Ecto neural progenitor cell (in vitro differentiated cells): ENCODE data around the gene B3GAT3.
A peak's percentile ranks its signal among the peaks of the same experiment; 100 is the strongest.
"Not testable (repeated sequence)": the region's sequence is repeated elsewhere in the genome, so short reads cannot be mapped to it uniquely, and the experiment has no call there.

Experiments used
- DNase-seq: peaks from one replicate; pipeline ENCODE4 v3.0.0-alpha.2; 2018; ENCODE audit warnings: low spot score

B3GAT3 gene

DNA sequence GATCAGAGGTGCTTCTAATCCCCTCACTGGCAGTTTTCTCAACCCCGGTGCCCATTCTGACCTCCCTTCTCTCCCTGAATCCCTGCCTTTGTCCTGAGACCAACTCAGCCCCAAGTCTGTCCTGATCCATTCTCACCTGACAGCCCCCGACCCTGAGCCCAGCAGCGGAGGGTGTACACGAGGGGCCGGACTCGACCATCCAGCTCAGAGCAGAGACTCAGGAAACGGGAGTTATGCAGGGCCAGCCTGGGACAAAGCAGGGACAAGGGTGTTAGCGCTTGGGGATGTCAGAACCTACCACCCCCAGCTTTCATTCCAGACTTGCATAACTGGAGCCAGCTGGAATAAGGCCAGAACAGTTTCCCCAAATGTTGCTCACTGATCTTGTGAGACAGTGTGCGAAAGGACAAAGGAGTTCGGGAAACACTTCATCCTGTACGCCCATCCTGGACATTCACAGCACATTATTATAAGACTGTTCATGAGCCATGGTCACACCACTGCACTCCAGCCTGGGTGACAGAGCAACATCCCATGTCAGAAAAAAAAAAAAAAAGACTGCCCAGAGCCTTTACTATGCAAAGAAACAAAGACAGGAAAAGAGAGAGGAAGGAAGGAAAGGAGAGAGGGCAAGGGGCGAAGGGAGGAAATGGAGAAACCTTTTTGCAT is 44.6 kb downstream of the B3GAT3 start:
- no peak for DNase-seq

DNA sequence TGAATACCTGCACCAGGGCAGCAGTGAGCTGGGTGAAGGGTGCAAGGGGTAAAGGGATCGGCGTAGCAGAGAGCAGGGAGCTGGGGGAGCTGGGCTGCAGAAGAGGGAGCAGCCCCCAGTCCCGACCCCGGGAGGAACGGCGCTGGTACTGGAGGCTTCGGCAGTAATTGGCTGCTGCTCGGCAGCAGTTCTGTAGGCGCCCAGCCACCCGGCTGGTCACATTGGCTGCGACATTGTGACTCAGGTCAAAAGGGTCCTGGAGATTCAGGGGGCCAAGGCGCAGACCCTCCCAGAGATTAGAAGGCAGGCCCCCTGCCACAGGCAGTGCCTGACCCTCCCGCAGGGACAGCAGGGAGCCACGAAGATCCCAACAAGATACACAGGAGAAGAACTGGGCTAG is 45.9 kb downstream of the B3GAT3 start:
- DNase-seq, result no peak

DNA sequence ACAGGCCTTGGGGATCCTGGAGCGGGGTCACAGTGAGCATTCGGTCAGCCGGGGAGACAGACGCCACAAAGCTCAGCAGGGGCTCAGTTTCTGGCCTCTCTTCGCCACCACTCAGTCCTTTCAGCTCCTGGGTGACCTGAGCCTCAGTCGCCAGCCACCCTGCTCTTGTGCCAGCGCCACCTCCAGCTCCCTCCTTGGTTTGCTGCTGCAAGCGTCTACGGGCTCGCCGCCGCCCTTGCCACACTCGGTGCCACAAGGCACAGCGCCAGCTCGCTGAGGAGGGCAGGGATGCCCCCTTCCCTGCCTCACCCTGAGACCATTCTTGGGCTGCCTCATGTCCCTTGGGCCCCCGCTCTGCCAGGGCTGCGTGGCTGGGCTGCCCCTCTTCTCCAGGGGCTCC is 46.6 kb downstream of the B3GAT3 start:
- no peak for DNase-seq

DNA sequence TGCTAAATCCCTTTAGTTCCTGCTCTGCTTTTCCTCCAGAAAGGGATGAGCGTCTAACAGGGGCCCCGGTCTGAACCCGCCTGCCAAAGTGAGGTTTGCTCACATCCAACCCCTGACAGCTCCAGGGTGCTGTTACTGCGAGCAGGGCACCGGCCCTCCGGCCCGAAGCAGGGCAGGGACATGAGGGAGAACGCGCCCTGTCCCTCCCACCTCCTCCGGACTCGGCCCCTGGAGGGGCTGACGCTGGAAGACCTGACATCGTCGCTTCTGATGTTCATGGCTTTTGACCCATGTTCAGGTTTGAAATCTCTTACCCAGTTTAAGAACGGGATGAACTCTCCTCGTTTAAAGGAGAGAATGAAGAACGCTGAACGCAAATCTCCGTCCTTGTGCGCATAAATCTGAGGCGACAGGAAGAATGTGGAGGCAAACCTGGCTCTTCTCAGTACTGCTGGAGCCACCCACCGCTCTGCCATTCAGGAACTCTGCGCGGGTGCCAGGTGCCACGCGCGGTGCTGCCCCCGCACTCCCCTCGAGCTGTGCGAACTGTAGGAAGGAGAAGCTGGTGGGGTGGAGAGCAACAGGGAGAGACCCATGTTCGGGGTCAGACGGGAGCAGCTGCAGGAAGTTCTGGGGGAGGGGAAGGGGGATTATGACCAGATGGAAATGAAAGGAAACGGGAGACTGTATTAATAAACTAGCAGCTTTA is 47.3 kb downstream of the B3GAT3 start:
- no peak for DNase-seq

DNA sequence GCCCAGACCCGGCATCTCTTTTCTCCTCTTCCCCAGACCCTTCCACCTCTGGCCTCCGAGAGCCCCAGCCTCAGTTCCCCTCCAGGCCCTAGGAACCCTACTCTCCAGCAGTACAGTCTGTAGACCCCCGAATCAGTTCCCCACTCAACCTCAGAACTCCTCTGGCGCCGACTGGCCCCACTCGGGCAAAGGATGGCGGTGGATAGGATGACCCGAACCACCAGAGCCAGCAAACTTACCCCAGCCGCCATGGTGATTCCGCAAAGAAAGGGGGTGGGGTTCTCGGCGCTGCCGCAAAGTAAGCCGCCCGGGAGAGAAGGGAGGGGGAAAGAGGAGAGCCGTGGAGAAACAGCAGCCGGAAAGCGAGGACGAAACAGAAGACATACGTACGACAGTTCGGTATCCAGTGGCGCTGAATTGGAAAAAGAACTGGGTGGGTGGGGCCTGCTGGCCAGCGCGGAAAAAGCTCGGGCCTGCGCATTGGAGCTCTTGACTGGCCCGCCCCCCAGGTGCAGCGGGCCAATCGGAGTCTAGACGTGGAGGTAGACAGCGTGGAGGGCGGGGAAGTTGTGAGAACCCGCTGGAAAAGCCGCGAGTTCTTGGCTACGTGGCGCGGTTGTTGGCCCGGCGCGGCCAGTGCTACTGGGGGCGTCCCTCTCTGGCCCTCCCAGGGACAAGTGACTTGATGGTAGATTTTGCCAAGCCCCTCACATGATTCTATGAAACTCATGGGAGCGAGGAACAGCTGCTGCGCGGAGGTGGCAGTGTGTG is 48.0 kb downstream of the B3GAT3 start, which contains the start of gene EEF1G:
Gene EEF1G, minus strand, starts transcription at position 300 of the 771 bp plus-strand sequence. Its CDS starts 49 bp downstream, at position 251.
- peak; percentile 98 for DNase-seq

DNA sequence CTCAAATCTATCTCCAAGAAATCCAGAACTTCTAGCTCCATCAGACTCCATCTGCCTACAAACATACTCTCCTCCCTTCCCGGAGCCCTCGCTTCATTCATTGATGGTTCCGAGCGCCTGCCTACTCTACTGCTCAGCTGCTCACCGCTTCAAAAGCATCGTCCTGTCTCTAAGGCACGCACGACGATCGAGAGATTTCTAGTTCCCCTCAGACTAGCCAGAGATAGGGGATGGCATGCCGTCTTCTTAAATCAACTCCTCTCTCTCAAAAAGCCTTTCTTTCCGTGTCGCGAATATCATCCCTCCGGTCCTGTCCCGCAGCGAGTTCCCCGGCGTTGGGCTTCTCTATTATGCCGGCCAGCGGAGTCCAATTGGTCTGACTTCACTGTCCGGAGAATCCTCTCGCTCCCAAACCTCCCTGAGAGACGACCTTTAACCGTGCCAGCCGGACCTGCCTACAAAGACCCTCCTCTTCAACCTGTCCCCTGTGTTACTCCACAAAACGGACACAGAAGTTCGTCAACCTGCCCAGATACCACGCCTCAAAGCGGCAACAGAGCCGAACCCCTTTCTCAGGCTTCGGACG is 48.7 kb downstream of the B3GAT3 start:
- DNase-seq, result no peak

DNA sequence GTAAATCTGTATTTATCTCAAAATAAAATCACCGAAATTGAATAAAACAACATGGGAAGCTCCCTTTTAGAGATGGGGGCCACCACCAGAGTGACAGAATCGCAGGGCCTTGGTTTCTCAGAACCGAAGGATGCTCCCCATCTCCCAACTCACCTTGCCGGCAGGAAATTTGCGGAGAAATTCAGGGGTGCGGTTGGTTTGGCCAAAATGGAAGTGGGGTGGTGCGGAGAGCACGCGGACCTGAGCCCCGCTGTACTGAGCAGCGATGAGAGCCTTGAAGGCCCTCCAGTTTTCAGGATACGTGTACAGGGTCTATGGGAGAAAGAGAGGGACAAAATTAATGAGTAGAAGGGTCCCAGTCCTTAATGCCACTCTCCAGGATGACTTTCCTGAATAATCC is 49.4 kb downstream of the B3GAT3 start:
- DNase-seq, result no peak

DNA sequence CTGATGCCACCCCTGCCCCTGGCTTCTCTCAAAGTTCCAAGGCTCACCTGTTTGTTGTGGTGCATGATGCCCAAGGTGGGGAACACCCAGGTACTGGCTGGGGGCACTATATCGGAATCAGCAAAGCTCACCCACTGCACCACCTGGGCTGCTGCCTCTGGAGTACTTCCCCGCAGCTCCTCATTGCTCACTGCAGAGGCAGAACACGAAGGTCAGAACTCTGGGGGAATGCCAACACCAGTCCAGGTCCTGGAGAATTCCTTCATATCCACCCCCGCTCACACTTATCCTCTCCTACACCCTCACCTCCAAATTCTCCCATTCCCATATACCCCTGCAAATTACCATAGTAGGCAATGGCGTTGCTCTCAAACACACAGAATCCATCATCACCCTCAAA is 50.3 kb downstream of the B3GAT3 start:
- DNase-seq, result not testable (repeated sequence)

DNA sequence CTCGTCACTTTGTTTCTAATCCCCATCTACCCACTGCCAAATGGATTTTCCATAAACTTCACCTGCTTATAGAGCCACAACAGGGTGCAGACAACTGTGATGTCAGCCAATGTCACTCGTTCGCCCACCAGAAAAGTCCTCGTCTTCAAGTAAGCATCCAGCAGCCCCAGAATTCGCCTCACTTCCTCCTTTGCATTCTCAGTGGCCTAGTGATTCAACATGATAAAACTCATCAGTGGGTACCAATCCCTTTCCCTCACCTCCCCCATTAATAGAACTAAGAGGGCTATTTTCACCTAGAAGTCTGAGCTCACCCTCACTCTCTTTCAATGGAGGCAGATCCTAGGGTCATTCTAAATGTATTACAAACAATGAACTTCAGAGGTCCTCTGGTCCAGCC is 50.9 kb downstream of the B3GAT3 start:
- DNase-seq, result not testable (repeated sequence)

DNA sequence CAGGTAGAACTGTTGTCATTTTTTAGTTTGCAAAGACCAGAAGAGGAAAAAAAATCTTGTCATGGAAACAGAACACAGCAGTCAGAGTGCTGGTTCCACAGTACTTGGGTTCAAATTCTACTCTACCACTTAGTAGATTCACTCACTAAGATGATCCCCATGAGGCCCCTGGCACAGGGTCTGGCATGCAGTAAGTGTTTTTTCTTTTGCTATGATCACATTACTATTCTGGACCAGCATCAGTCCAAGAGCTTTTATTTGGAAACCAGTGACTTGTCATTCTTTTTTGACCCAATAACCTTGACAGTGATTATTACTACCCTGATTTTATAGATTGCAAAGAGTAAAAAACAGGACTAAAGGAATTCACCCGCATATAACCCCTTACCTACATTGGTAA is 52.2 kb downstream of the B3GAT3 start:
- no peak for DNase-seq

DNA sequence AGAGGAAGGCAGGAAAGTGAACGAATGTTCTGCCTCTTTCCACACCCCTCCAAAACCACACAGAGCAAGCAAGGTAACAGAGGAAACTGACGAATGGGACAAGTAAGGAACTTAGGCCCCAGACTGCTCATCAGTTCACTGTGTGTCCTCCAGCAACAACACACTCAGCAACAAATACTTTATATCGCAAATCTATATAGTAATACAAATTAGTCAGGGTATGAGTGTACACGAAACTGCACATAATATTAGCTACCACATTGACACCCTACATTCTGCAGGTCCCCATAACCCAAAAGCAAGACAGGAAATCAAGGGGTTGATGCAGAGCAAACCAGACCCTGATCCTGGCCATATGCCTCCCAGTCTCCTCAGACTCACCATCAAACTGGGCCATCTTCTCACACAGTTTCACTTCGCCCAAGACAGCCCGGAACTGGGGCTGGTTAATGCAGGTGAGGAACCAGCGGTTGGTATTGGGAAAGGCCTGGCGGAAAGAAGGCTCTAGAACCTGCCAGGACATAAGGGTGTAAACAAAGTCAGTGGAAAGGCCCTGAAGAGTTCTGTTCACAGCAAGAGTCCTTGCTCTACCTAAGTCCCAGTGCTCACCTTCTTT is 54.7 kb downstream of the B3GAT3 start:
- no peak for DNase-seq

DNA sequence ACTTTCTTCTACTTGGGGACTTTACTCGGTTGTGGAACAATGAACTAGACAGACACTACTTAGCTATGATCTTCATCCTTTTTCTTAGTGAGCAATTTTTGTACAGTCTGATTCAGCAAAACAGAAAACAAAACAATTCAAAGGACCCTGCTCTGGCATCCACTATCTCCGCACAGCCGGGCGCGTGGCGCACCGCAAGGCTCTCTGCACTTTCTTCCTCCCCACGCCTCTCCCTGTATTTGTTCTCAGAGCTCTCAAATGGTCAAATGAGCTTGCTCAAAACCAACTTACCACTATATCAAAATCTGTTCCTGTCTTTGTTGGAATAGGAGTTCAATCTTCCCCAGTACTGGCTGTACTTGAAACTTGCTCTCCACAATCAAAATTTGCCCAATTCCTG is 55.5 kb downstream of the B3GAT3 start:
- no peak for DNase-seq
